GM12878 (cell line): ENCODE results near the gene SSC4D. TPM values are rescaled to one million over a fixed set of nuclear protein-coding genes. Genes with fewer than 3 reads are reported as not detected.

Source experiments
- ATAC-seq: fragments of 200-7000 bp; cut with Tn5 transposase; 3 replicates; pipeline ENCODE4 v1.9.1; 2020; ENCODE audit warnings: mild to moderate bottlenecking, moderate library complexity
- BruUV-seq: library from RNA; stranded (reverse); fragments of 400-500 nt; replicated peaks from 2 replicates; lab custom pipeline; 2021; lab: Mats Ljungman, UMichigan
- CTCF ChIA-PET: fragments of 300-600 bp; sonication (Branson Sonifier 250); formaldehyde crosslinking; extraction: SDS; loops from one replicate; lab custom pipeline; 2021; ENCODE audit warnings: inconsistent platforms; lab: Yijun Ruan, JAX
- POLR2A ChIA-PET: fragments of 350-600 bp; formaldehyde crosslinking; extraction: SDS; loops from one replicate; lab custom pipeline; 2021; ENCODE audit warnings: inconsistent platforms; lab: Charles Lee
- RAD21 ChIA-PET: fragments of 300-600 bp; sonication (Branson Sonifier 250); formaldehyde crosslinking; loops from one replicate; lab custom pipeline; 2023; ENCODE audit warnings: antibody characterized with exemption; ENCODE audit not compliant: unreplicated experiment; lab: Charles Lee
- SMC1A ChIA-PET: fragments of 300-600 bp; sonication (Branson Sonifier 250); formaldehyde crosslinking; loops from one replicate; lab custom pipeline; 2023; ENCODE audit not compliant: unreplicated experiment, uncharacterized antibody; lab: Charles Lee
- DNase-seq: peaks from one replicate; pipeline ENCODE4 v3.0.0-alpha.2; 2011; ENCODE audit warnings: low read depth, low spot score
- FAIRE-seq: peaks from 3 replicates; lab custom pipeline; 2011; peaks lifted over from hg19 to GRCh38; lab: Jason Lieb, UNC
- H2AFZ ChIP-seq: 2 replicates; pipeline ENCODE4 v1.6.0; 2011; ENCODE audit warnings: low read depth, low read length, control low read depth; ENCODE audit not compliant: control insufficient read depth
- H3K27ac ChIP-seq: 2 replicates; pipeline ENCODE4 v1.5.1; 2011; ENCODE audit warnings: control low read depth; ENCODE audit not compliant: control insufficient read depth, insufficient read depth
- H3K27me3 ChIP-seq, 2 experiments: replicated peaks in 1 of 2; 2 replicates each; pipeline versions ENCODE4 v1.6.0 to v1.6.1; 2011; ENCODE audit warnings: low read length in 1 of 2; ENCODE audit not compliant: control insufficient read depth in 2 of 2, insufficient read depth in 2 of 2
- H3K36me3 ChIP-seq, 2 experiments: 2 replicates each; pipeline ENCODE4 v1.5.1; 2011; ENCODE audit warnings: low read length in 1 of 2; ENCODE audit not compliant: control insufficient read depth in 2 of 2, insufficient read depth in 2 of 2
- H3K4me1 ChIP-seq: 2 replicates; pipeline ENCODE4 v1.6.1; 2011; ENCODE audit warnings: mild to moderate bottlenecking, low read length, moderate library complexity, mixed read lengths; ENCODE audit not compliant: control insufficient read depth, insufficient read depth
- H3K4me2 ChIP-seq: 2 replicates; pipeline ENCODE4 v1.6.0; 2011; ENCODE audit warnings: control low read depth; ENCODE audit not compliant: control insufficient read depth, insufficient read depth
- H3K4me3 ChIP-seq: fragments of 200-600 bp; sonication (generic); 2 replicates; pipeline ENCODE4 v1.5.1; 2016
- H3K79me2 ChIP-seq: 2 replicates; pipeline ENCODE4 v1.6.0; 2011; ENCODE audit warnings: low read length; ENCODE audit not compliant: control insufficient read depth, insufficient read depth
- H3K9ac ChIP-seq: 2 replicates; pipeline ENCODE4 v1.8.0; 2011; ENCODE audit warnings: low read length, control low read depth, mixed read lengths; ENCODE audit not compliant: control insufficient read depth, insufficient read depth
- H3K9me3 ChIP-seq: replicated peaks from 3 replicates; pipeline ENCODE4 v1.5.1; 2011; ENCODE audit warnings: mild to moderate bottlenecking, low read length; ENCODE audit not compliant: control insufficient read depth, insufficient read depth
- H4K20me1 ChIP-seq: 2 replicates; pipeline ENCODE4 v1.6.0; 2011; ENCODE audit not compliant: control insufficient read depth, insufficient read depth
- IKZF2 ChIP-seq, 2 experiments: fragments of 450-650 bp; IDR thresholded peaks; 2 replicates each; pipeline ENCODE4 v1.6.1; 2017; ENCODE audit warnings: mild to moderate bottlenecking in 2 of 2, moderate library complexity in 2 of 2
- NFYB ChIP-seq: IDR thresholded peaks from 2 replicates; pipeline ENCODE4 v1.6.1; 2011; ENCODE audit warnings: low read depth, mild to moderate bottlenecking, low read length, improper control_type of control experiment, moderate library complexity; ENCODE audit not compliant: insufficient read depth
- POU2F2 ChIP-seq: IDR thresholded peaks from 3 replicates; pipeline ENCODE4 v1.6.1; 2011; ENCODE audit warnings: low read depth, mild to moderate bottlenecking, low read length, borderline replicate concordance
- TAF1 ChIP-seq: IDR thresholded peaks from 2 replicates; pipeline ENCODE4 v1.6.1; 2011; ENCODE audit warnings: mild to moderate bottlenecking, low read depth, low read length, borderline replicate concordance
- WGBS: methylation state at CpG from one replicate; pipeline ENCODE4 v1.1.6; 2016; ENCODE audit warnings: low lambda C conversion rate; ENCODE audit not compliant: insufficient replicate concordance, insufficient coverage; ENCODE audit errors: missing lambda C conversion rate; 5-methylcytosine and 5-hydroxymethylcytosine counted together
- in situ Hi-C: fragments of 300-500 bp; cut with MboI; formaldehyde crosslinking; loops from 9 replicates; pipeline ENCODE4 v1.14.3; 2018; ENCODE audit warnings: mixed read lengths
- intact Hi-C: fragments of 100-400 bp; cut with micrococcal nuclease; formaldehyde crosslinking; loops from one replicate; pipeline ENCODE4 v1.14.2; 2022; ENCODE audit not compliant: unreplicated experiment
- polyA plus RNA-seq, 11 experiments: library from polyadenylated mRNA; depleted of rRNA in 4 of 11; unstranded in 6 of 11; stranded (reverse) in 5 of 11; fragments of >200 nt; fragmentation: Nextera tagmentation in 4 of 11; fragmentation: Illumina TruSeq in 1 of 11; extraction: Ambion mirVana in 4 of 11; extraction: Trizol in 1 of 11; gene quantifications; 1 replicate in 1 of 11; 2 replicates in 10 of 11; pipeline versions ENCODE4 v1.2.1 to v1.2.3, GENCODE V29; 2011 to 2016; ENCODE audit warnings: inconsistent platforms in 2 of 11, missing spikeins in 2 of 11, low read depth in 1 of 11
- total RNA-seq, 4 experiments: library from RNA; depleted of rRNA in 3 of 4; stranded (reverse); fragments of >200 nt in 3 of 4; fragmentation: Illumina TruSeq in 1 of 4; extraction: Trizol in 1 of 4; gene quantifications; 2 replicates each; pipeline versions ENCODE4 v1.2.1 to v1.2.3, GENCODE V29; 2013 to 2021
- TF ChIP-seq, protein P1 (sequence below): IDR thresholded peaks from 2 replicates; pipeline ENCODE4 v1.6.1; 2011; ENCODE audit warnings: borderline replicate concordance, low read depth, mild to moderate bottlenecking, moderate library complexity, mixed read lengths, low read length; ENCODE audit not compliant: insufficient read depth; ENCODE audit errors: extremely low read length
- TF ChIP-seq, protein P2 (sequence below): fragments of 450-650 bp; IDR thresholded peaks from 2 replicates; pipeline ENCODE4 v1.6.1; 2017; ENCODE audit warnings: mild to moderate bottlenecking, moderate library complexity
- TF ChIP-seq, protein P3 (sequence below): fragments of 450-650 bp; IDR thresholded peaks from 2 replicates; pipeline ENCODE4 v1.6.1; 2018; ENCODE audit warnings: borderline replicate concordance, mild to moderate bottlenecking; ENCODE audit not compliant: partially characterized antibody
- TF ChIP-seq, protein P4 (sequence below): fragments of 450-650 bp; IDR thresholded peaks from 2 replicates; pipeline ENCODE4 v1.6.1; 2018; ENCODE audit warnings: mild to moderate bottlenecking, low read depth, moderate library complexity; ENCODE audit not compliant: partially characterized antibody

SSC4D gene
- total and polyA plus RNA-seq, 10 of the 15 experiments (the other 5 are each of a cell fraction or from before 2014, with no cell fraction given) = 0.08 to 0.79 (median 0.25) TPM; not detected in 1

DNA sequence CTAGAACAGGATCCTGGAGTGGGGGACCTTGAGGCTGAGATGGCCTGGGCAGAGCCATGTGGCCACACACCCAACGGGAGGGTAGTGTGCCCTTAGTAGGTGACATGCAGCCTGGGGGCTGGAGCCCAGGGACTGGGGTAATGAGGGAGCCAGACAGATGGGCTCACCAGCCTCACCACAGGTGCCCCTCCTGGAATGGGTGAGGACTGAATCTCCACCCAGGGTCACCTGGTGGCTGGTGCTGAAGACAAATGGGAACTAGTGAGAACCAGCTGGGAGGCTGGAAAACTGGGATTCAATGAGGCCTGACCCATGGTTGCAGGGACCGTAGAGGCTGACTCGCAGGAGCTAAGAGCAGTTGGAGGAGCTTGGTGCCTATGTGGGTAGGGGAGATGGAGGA is 21.3 kb upstream of the SSC4D start:
- ChIA-PET RAD21 (no interaction called here), POLR2A (no interaction called here), CTCF (no interaction called here), SMC1A (interaction anchor here (1.0 kb wide), 1 partner anchor 15 kb away, joined by 3 read pairs; no protein-coding TSS in a partner anchor)
- ATAC-seq (no peak), FAIRE-seq (no peak), DNase-seq (no peak)
- in situ Hi-C loops (no loop called here), intact Hi-C loops (no loop called here)
- Histone ChIP-seq H3K79me2 (no peaks in the 10 kb centered on the region), H3K36me3 (no peaks in the 10 kb centered on the region), H3K9me3 (no peaks in the 10 kb centered on the region), H3K9ac (no peak overlapping the region), H3K4me1 (no peaks in the 10 kb centered on the region), H4K20me1 (no peaks in the 10 kb centered on the region), H3K4me3 (no peak overlapping the region), H3K27ac (no peak overlapping the region), H3K4me2 (no peak overlapping the region), H3K27me3 (no peaks in the 10 kb centered on the region), H2AFZ (no peak overlapping the region)
- TF ChIP-seq NFYB = no peak
- no peak for TF ChIP-seq IKZF2 (IDR thresholded peaks at IDR 0.05)
- TF ChIP-seq, protein P1, sequence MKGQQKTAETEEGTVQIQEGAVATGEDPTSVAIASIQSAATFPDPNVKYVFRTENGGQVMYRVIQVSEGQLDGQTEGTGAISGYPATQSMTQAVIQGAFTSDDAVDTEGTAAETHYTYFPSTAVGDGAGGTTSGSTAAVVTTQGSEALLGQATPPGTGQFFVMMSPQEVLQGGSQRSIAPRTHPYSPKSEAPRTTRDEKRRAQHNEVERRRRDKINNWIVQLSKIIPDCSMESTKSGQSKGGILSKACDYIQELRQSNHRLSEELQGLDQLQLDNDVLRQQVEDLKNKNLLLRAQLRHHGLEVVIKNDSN = no peak
- TF ChIP-seq, protein P2, sequence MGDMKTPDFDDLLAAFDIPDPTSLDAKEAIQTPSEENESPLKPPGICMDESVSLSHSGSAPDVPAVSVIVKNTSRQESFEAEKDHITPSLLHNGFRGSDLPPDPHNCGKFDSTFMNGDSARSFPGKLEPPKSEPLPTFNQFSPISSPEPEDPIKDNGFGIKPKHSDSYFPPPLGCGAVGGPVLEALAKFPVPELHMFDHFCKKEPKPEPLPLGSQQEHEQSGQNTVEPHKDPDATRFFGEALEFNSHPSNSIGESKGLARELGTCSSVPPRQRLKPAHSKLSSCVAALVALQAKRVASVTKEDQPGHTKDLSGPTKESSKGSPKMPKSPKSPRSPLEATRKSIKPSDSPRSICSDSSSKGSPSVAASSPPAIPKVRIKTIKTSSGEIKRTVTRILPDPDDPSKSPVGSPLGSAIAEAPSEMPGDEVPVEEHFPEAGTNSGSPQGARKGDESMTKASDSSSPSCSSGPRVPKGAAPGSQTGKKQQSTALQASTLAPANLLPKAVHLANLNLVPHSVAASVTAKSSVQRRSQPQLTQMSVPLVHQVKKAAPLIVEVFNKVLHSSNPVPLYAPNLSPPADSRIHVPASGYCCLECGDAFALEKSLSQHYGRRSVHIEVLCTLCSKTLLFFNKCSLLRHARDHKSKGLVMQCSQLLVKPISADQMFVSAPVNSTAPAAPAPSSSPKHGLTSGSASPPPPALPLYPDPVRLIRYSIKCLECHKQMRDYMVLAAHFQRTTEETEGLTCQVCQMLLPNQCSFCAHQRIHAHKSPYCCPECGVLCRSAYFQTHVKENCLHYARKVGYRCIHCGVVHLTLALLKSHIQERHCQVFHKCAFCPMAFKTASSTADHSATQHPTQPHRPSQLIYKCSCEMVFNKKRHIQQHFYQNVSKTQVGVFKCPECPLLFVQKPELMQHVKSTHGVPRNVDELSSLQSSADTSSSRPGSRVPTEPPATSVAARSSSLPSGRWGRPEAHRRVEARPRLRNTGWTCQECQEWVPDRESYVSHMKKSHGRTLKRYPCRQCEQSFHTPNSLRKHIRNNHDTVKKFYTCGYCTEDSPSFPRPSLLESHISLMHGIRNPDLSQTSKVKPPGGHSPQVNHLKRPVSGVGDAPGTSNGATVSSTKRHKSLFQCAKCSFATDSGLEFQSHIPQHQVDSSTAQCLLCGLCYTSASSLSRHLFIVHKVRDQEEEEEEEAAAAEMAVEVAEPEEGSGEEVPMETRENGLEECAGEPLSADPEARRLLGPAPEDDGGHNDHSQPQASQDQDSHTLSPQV = no peak
- TF ChIP-seq TAF1 = no peak
- TF ChIP-seq, protein P3, sequence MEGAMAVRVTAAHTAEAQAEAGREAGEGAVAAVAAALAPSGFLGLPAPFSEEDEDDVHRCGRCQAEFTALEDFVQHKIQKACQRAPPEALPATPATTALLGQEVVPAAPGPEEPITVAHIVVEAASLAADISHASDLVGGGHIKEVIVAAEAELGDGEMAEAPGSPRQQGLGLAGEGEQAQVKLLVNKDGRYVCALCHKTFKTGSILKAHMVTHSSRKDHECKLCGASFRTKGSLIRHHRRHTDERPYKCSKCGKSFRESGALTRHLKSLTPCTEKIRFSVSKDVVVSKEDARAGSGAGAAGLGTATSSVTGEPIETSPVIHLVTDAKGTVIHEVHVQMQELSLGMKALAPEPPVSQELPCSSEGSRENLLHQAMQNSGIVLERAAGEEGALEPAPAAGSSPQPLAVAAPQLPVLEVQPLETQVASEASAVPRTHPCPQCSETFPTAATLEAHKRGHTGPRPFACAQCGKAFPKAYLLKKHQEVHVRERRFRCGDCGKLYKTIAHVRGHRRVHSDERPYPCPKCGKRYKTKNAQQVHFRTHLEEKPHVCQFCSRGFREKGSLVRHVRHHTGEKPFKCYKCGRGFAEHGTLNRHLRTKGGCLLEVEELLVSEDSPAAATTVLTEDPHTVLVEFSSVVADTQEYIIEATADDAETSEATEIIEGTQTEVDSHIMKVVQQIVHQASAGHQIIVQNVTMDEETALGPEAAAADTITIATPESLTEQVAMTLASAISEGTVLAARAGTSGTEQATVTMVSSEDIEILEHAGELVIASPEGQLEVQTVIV = no peak
- TF ChIP-seq POU2F2 = no peak
- TF ChIP-seq, protein P4, sequence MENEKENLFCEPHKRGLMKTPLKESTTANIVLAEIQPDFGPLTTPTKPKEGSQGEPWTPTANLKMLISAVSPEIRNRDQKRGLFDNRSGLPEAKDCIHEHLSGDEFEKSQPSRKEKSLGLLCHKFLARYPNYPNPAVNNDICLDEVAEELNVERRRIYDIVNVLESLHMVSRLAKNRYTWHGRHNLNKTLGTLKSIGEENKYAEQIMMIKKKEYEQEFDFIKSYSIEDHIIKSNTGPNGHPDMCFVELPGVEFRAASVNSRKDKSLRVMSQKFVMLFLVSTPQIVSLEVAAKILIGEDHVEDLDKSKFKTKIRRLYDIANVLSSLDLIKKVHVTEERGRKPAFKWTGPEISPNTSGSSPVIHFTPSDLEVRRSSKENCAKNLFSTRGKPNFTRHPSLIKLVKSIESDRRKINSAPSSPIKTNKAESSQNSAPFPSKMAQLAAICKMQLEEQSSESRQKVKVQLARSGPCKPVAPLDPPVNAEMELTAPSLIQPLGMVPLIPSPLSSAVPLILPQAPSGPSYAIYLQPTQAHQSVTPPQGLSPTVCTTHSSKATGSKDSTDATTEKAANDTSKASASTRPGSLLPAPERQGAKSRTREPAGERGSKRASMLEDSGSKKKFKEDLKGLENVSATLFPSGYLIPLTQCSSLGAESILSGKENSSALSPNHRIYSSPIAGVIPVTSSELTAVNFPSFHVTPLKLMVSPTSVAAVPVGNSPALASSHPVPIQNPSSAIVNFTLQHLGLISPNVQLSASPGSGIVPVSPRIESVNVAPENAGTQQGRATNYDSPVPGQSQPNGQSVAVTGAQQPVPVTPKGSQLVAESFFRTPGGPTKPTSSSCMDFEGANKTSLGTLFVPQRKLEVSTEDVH = no peak
- 78% methylated on average over 3 of the region's 3 CpGs for WGBS
- no TSS peak for BruUV-seq
